Right forelimb (tissue), 1 donor: ENCODE results near the gene VWA8.

Experiments
- DNase-seq: peaks from one replicate; pipeline ENCODE4 v3.0.0-alpha.2; 2018

VWA8 gene

GRCh38 chr13:41609828-41610227 is 351.1 kb downstream of the VWA8 start:
- DNase-seq, result no peak

GRCh38 chr13:41608839-41609177 is 352.1 kb downstream of the VWA8 start:
- DNase-seq, result no peak

- no peak for DNase-seq
Observed at GRCh38 chr13:41608111-41608838, 352.6 kb downstream of the VWA8 start.

GRCh38 chr13:41606646-41607045 is 354.3 kb downstream of the VWA8 start:
- DNase-seq, result no peak

- DNase-seq, result no peak
Observed at GRCh38 chr13:41605319-41606285, 355.3 kb downstream of the VWA8 start.

- DNase-seq, result no peak
Observed at GRCh38 chr13:41603917-41604316, 357.0 kb downstream of the VWA8 start.

- no peak for DNase-seq
Observed at GRCh38 chr13:41601718-41602445, 359.0 kb downstream of the VWA8 start.

- no peak for DNase-seq
Observed at GRCh38 chr13:41599619-41600018, 361.3 kb downstream of the VWA8 start.

GRCh38 chr13:41597348-41598041 is 363.4 kb downstream of the VWA8 start:
- DNase-seq, result no peak

GRCh38 chr13:41596190-41596589 is 364.7 kb downstream of the VWA8 start:
- DNase-seq, result no peak

- DNase-seq, result no peak
Observed at GRCh38 chr13:41595298-41595697, 365.6 kb downstream of the VWA8 start.

GRCh38 chr13:41590643-41591042 is 370.3 kb downstream of the VWA8 start:
- DNase-seq, result no peak

- no peak for DNase-seq
Observed at GRCh38 chr13:41590122-41590521, 370.8 kb downstream of the VWA8 start.

- no peak for DNase-seq
Observed at GRCh38 chr13:41589434-41589833, 371.5 kb downstream of the VWA8 start.

GRCh38 chr13:41588899-41589298 is 372.0 kb downstream of the VWA8 start:
- no peak for DNase-seq

GRCh38 chr13:41588448-41588847 is 372.5 kb downstream of the VWA8 start:
- no peak for DNase-seq

- no peak for DNase-seq
Observed at GRCh38 chr13:41587490-41587889, 373.4 kb downstream of the VWA8 start.

- DNase-seq, result no peak
Observed at GRCh38 chr13:41586216-41586615, 374.7 kb downstream of the VWA8 start.

GRCh38 chr13:41582027-41582463 is 378.9 kb downstream of the VWA8 start:
- no peak for DNase-seq

- DNase-seq, result no peak
Observed at GRCh38 chr13:41580345-41580744, 380.6 kb downstream of the VWA8 start.

- no peak for DNase-seq
Observed at GRCh38 chr13:41579881-41580280, 381.0 kb downstream of the VWA8 start.

GRCh38 chr13:41579168-41579567 is 381.7 kb downstream of the VWA8 start:
- DNase-seq, result no peak

- no peak for DNase-seq
Observed at GRCh38 chr13:41578371-41578770, 382.5 kb downstream of the VWA8 start.
